GM19438 (cell line): Measurements from ENCODE around the gene RIN3.

Source experiments
- ATAC-seq: cut with Tn5 transposase; IDR thresholded peaks from one replicate; pipeline ENCODE4 v1.9.1; 2021; ENCODE audit warnings: low read depth; ENCODE audit not compliant: unreplicated experiment

The RIN3 gene

GRCh38 chr14:92552066-92552465 lies 38.5 kb downstream of the RIN3 start:
- ATAC-seq: no peak

GRCh38 chr14:92553438-92553837 lies 39.9 kb downstream of the RIN3 start:
- ATAC-seq: no peak

DNA sequence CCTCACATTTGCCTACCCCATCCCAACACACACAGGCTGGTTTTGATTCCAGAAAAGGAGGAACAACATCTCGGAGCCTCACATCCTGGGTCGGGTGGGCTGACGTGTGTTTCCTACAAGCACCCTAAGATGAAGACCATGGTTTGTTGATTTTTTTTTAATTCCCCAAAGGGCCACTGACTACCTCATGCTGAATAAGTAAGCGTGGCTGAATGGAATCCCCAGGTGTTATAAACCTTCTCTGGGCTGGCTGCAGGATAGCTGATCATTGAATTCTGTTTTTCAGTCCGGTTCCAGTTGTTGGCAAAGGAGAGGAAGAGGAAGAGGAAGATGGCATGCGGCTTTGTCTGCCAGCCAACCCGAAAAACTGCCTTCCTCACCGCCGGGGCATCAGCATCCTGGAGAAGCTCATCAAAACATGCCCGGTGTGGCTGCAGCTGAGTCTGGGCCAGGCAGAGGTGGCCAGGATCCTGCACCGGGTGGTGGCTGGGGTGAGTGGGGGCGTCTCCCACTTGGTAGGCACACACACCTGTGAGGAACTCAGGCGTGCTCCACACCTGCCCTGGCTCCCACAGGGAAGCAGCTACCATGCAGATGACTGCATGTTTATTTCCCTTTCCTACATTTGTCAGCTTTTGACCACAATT lies 42.0 kb downstream of the RIN3 start:
- no peak for ATAC-seq

- no peak for ATAC-seq
Measured at GRCh38 chr14:92556255-92556741, 42.7 kb downstream of the RIN3 start.

DNA sequence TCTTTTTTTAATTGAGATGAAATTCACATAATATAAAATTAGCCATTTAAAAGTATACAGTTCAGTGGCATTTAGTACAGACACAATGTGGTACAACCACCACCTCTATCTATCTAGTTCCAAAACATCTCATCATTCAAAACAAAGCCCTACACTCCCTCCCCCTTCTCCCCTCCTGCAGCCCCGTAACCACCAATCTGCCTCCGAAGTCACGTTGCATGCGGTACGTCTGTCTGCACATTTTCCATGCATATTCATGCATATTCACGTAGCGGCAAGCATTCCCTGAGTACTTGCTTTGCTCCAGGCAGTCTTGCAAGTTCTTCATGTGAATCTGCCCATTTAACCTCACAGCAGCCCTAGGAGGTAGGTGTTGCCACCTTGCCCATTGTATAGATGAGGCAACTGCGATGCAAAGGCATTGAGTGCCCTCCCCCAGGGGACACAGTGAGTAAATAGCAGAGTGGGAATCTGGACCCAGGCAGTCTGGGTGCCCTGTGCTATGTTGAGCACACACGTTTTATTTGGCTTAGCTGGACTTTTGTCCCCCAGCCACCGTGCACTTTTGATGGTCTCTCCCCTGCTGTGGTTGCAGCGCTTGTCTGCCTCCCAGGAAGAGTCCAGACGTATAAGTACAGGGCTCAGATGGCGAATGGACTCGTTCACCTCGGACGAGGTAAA lies 43.4 kb downstream of the RIN3 start:
- ATAC-seq: no peak

DNA sequence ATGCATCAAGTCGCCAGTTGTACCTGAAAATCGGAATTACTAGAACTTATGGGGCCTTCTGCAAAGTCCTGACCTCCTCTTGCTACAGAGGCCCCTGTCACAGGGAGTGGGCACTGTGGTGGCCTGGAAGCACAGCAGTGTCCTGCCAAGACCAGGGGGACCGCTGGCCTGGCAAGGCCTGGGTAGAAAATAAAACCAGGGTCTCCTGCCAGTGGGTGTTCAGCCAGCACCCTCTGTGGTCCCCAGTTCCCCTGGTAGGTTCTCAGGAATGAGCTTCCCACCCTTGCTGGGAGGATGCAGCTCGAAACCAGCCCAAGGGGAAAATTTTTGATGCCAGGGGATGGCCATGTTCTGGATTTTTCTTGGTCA lies 43.9 kb downstream of the RIN3 start:
- no peak for ATAC-seq

- no peak for ATAC-seq
Measured at GRCh38 chr14:92558319-92558718, 44.7 kb downstream of the RIN3 start.

DNA sequence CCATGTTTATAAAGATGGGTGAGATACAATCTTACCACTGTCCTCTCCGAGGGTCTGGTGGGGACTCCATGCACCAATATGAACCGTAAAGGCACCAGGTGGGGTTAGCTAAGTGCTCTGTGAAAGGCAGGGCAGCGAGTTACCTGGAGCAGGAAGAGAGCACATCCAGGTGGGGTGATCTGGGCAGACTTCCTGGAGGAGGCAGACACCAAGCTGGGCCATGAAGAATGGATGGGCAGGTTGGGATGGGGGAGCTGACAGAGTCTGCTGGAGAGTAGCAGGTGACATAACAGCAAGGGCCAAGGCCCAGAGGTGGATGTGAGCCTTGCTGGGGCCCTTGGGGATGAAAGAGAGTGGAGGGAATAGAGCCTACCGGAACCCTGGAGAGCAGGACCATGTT lies 45.9 kb downstream of the RIN3 start:
- ATAC-seq: no peak

DNA sequence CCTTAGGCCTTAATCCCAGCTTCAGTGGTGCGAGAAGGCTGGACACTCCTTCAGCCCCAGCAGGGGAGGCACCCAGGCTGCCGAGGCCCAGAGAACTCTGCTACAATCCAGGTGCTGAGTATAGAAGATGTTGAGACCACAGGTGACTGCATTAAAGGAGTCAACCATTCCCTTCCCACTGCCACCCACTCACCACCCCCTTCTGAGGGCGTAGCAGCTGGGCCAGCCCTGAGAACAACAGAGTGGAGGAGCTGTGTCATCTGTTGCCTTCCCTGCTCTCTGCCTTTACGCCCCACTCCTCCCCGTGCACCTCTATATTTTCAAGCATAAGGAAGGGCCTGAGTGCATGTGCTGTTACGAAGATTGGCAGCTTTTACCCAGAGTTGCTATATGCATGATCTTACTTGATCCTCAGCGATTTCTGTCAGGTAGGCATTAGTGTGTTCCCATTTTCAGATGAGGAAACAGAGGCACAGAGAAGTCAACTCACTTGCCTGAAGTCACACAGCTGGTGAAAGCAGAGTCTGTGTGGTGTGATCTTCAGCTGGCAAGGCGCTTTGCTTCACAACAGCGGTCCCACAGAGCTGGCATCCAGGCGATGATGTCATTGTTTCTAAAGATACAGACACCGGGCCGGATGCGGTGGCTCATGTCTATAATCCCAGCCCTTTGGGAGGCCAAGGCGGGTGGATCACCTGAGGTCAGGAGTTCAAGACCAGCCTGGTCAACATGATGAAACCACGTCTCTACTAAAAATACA lies 46.7 kb downstream of the RIN3 start:
- no peak for ATAC-seq

- ATAC-seq: no peak
Measured at GRCh38 chr14:92561906-92562479, 48.4 kb downstream of the RIN3 start.

DNA sequence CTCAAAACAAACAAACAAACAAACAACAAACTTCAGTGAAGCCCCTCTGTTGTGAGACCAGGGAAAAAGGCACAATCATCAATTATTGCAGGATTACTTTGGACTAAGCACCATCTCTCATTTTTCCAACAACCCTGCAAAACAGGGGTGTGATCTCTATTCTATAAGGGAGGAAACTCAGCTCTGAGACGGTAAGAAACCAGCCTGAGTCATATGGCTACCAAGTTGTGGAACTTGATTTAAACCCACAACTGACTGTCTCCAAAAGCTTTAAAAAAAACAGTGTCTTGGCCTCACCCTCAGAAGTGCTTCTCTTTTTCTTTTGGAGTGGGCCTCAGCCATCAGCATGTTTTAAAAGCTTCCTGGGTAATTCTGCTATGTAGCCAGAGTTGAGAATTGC lies 49.8 kb downstream of the RIN3 start:
- peak; percentile 78 for ATAC-seq

DNA sequence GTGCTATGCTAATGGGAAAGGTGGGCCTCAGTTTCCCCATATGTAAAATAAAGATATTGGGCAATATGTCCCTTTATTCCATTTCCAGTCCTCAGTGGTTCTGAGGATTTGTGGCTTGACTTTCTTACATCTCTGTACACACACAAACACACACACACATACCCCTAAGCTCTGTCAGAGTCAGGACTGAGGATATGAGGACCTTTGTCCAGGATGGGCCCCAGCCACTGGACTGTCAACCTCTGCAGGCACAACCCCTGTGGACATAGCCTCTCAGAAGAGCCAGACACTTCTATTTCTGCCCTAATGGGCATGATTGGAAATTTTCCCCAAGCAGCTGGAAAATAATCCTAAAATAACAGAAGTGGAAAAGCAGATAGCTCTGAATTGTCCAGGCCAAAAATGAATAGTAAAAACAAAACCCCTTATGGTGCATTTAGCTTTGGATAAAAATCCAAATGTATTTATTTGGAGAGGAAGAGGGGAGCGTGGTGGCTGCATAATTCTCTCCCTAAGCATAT lies 50.2 kb downstream of the RIN3 start:
- no peak for ATAC-seq

DNA sequence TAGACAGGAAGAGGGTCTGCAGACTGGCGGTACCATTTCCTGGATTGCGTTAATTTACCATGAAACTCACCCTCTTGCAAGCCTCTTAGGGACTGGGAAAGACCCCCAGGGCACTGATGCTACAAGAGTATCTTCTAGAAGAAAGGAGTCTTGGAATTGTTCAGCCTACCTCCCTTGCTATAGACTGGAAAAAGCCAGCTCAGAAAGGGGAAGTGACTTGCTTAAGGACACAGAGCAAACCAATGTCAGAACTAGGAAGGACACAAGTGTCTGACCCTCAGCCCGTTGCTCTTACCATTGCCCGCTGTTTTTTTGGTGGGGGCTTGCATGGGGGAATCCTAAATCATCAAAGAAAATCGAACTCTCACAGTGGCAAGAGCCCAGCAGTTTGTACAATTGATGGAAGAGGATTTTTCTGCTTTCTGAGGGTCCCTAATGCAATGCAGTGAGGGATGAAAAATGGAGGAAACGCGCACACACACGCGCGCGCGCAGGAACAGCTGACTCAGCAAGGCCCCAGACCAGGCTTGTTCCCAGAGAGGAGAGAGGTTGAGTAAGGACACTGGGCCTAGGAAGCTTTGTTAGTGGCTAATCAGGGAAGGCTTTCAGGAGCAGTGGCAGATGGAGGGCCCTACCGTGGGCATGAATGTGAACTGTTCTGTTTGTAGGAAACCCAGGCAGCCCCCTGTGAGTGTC lies 50.9 kb downstream of the RIN3 start:
- ATAC-seq: no peak

- no peak for ATAC-seq
Measured at GRCh38 chr14:92565040-92565717, 51.6 kb downstream of the RIN3 start.

DNA sequence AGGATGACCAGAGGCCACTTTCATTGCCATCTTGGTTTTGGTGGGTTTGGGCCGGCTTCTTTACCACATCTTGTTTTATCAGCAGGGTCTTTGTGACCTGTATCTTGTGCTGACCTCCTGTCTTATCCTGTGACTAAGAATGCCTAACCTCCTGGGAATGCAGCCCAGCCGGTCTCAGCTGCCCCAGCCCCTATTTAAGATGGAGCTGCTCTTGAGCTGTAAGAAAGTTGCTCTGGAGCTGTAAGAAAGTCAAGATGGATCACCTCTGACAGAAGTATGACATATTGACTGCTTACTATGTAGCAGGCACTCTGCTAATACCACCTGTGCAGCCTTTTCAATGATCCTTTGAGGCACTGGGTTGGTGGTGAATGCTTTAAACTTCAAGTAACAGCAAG lies 52.1 kb downstream of the RIN3 start:
- no peak for ATAC-seq

DNA sequence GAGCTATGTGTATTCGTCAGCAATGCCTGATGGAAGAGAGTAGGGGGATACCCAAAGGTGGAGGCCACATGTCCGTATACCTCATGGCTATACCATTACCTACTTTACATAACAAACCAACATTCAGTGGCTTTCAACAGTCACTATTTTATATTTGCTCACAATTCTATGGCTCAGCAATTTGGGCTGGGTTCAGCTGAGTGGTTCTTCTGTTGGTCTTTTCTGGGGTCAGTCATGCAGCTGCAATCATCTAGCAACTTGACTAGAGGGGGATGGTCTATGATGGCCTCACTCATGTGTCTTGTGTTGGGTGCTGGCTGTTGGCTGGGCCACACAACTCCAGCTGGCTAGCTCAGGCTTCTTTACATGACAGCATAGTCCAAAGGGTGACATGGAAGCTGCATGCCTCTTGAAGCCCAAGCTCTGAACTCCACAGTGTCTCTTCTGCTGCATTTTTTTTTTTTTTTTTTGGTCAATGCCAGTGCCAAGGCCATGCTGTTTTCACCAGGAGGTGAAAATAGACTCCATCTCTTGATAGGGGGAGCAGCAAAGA lies 53.7 kb downstream of the RIN3 start:
- no peak for ATAC-seq

- peak; percentile 64 for ATAC-seq
Measured at GRCh38 chr14:92568621-92569479, 55.3 kb downstream of the RIN3 start.

- ATAC-seq: no peak
Measured at GRCh38 chr14:92570674-92571262, 57.2 kb downstream of the RIN3 start.
